Natural killer cell treated with Interleukin-12 subunit alpha and Interleukin-12 subunit beta and Interleukin-15 and Interleukin-18, amount 100 ng/mL, for 72 hours (primary cell): ENCODE measurements around the gene CCDC91. TPM values are rescaled to one million over a fixed set of nuclear protein-coding genes. Genes with fewer than 3 reads are reported as not detected.
A peak's percentile ranks its signal among the peaks of the same experiment; 100 is the strongest.
"Not testable (repeated sequence)": the region's sequence is repeated elsewhere in the genome, so short reads cannot be mapped to it uniquely, and the experiment has no call there.

Experiments
- ATAC-seq, 2 donors: fragments of 150-1000 bp; cut with Tn5 transposase in 1 of 2; sonication (Bioruptor Pico), chemical (Tn5 transposase) in 1 of 2; 2 replicates each; pipeline ENCODE4 v1.10.0; 2021
- DNase-seq: peaks from one replicate; pipeline ENCODE4 v3.0.0; 2022; ENCODE audit warnings: low spot score
- H3K27ac Mint-ChIP-seq, 2 donors: 1 replicate in 1 of 2; 2 replicates in 1 of 2; pipeline ENCODE4 v1.8.0; 2022; ENCODE audit warnings: mixed read lengths in 2 of 2, mild to moderate bottlenecking in 1 of 2, moderate library complexity in 1 of 2
- H3K27me3 Mint-ChIP-seq, 2 donors: 1 replicate in 1 of 2; 2 replicates in 1 of 2; pipeline ENCODE4 v1.8.0; 2022; ENCODE audit warnings: mixed read lengths in 2 of 2
- H3K36me3 Mint-ChIP-seq: one replicate; pipeline ENCODE4 v1.8.0; 2022; ENCODE audit warnings: mixed read lengths
- H3K4me1 Mint-ChIP-seq, 2 donors: 1 replicate in 1 of 2; 2 replicates in 1 of 2; pipeline ENCODE4 v1.8.0; 2022; ENCODE audit warnings: low read depth in 2 of 2, mixed read lengths in 2 of 2, mild to moderate bottlenecking in 1 of 2
- H3K4me3 Mint-ChIP-seq: one replicate; pipeline ENCODE4 v1.8.0; 2022; ENCODE audit warnings: mixed read lengths
- H3K9me3 Mint-ChIP-seq: 2 replicates; pipeline ENCODE4 v1.8.0; 2022; ENCODE audit warnings: mixed read lengths
- total RNA-seq, 2 donors: library from RNA; stranded (reverse); gene quantifications; one replicate each; pipeline ENCODE4 v1.2.3, GENCODE V29; 2022

The CCDC91 gene
- total RNA-seq, 2 donors from 2014 or later = 21.7 to 44.6 TPM

DNA sequence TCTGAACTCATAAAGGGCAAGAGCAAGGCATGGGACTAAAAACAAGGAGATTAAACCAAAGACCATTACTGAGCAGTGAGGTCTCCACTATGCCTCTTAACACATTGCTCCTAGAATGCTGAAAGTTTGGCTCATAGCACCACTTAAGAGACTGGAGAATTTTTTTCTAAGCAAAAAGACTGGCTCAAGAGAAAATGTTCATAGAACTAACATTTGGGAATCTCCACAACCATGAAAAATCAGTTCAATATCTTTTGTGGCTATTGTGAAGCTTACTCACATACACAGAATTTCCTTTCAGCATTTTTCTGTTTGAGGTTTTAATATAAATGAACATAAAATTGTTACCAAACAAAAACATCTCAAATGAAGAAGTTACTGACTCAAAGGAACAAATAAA lies 255.8 kb downstream of the CCDC91 start:
- Mint-ChIP-seq H3K27ac (no peak overlapping the region), H3K4me1 (no peaks in the 10 kb centered on the region), H3K4me3 (no peak overlapping the region), H3K27me3 (no peaks in the 10 kb centered on the region), H3K9me3 (no peaks in the 10 kb centered on the region), H3K36me3 (no peaks in the 10 kb centered on the region)
- DNase-seq (no peak), ATAC-seq (no peak)

DNA sequence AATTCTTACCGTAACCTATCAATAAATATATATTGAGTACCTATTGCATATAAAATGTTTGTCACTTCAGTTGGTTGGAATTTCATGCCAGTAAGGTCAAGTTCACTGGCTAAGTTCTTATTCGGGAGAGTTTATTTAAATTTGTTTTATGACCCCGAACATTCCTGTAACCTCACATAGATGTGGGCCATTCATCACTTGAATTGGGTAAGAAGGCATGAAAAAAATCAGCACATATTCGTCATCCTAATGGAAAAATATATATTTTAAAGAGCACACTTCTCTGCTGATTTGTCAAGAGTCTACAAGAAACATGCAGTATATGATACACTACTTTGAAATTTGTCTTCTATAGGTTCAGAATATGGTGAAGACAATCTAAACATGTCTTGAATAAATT lies 263.4 kb downstream of the CCDC91 start:
- Mint-ChIP-seq H3K27me3 (no peaks in the 10 kb centered on the region), H3K4me1 (peaks cover 0 to 8% of the 10 kb centered on the region in 2 donors), H3K9me3 (no peaks in the 10 kb centered on the region), H3K4me3 (no peak overlapping the region), H3K36me3 (peaks cover 21% of the 10 kb centered on the region), H3K27ac (no peak overlapping the region)
- DNase-seq (no peak), ATAC-seq (no peak)

DNA sequence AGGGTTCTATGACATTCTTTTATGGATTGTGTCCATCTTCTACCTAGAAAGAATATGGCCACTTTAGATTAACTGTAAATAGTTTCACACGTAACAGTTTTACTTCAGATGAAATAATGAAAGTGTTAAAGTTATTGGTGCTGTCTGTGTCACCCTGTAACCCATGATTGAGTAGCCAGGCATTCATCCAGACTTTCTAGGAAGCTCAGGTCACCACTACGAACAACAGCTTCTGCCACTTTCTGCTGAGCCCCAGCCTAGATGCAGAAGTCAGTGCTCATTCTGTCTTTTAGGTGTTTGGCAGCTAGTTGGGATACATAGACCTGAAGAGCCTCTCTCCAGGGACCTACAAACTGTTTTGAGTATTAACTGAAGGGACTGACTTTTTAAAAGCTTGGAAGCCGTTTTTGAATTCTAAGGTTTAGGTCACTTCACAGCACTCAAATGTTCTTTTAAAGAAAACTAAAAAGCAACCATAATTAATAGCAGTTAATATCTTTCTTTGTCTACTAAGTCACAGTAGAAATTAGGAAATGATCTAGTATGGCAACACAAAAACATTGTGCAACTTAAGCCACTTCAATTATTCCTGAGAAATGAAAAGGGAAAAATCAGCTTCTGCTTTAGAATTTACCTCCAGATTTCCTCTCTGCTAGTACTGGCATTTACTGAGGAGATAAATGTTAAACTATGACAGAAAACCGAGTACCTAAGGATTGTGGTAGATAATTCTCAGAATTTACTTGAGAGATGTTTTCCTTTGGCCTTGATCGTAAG lies 266.9 kb downstream of the CCDC91 start:
- H3K4me1 Mint-ChIP-seq = peaks cover 3 to 8% of the 10 kb centered on the region in 2 donors
- DNase-seq (no peak), ATAC-seq (no peak)
- H3K36me3 Mint-ChIP-seq = peaks cover 29% of the 10 kb centered on the region
- no peaks in the 10 kb centered on the region for H3K27me3 Mint-ChIP-seq
- H3K27ac Mint-ChIP-seq = peak overlapping the region in 1 of 2 donors; percentile 3
- no peaks in the 10 kb centered on the region for H3K9me3 Mint-ChIP-seq
- H3K4me3 Mint-ChIP-seq = no peak overlapping the region

DNA sequence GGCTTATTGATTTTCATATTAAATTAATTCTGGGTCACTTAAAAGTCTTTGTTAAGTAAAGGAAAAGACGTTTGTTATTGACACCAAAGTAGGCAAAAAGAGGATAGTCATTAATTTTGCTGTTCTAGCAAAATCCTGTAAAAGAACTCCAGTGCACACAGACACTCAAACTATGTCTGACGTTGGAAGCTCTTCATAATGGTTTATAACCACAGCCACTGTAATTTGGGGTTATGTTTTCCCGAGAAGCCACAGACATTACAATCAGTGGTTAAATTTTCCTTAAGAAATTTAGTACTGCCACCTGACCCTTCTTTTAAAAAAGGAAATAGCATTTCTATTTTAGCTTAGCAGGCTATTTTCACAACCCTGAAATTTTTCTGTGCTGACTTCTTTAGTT lies 267.5 kb downstream of the CCDC91 start:
- no peak overlapping the region for H3K27ac Mint-ChIP-seq
- H3K27me3 Mint-ChIP-seq = no peaks in the 10 kb centered on the region
- DNase-seq (no peak), ATAC-seq (no peak)
- H3K9me3 Mint-ChIP-seq = no peaks in the 10 kb centered on the region
- H3K36me3 Mint-ChIP-seq = peaks cover 29% of the 10 kb centered on the region
- H3K4me3 Mint-ChIP-seq = no peak overlapping the region
- peaks cover 3 to 8% of the 10 kb centered on the region in 2 donors for H3K4me1 Mint-ChIP-seq

DNA sequence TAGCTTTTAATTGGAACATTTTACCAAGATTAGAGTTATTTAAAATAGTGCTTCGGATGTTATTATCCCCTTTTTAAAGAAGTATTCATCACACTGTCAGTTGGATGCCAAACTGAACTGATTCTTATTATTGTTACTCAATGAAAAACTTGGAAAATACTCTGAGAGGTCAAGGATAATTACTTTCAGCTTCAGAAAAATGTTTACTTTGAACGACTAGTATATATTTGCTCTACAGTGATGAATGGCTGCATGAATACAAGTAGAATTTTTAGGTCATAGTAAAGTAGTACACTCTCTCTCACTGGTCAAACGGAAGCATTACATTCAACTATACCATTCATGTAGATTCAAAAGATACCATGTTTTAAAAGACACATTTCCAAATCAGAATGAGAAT lies 269.2 kb downstream of the CCDC91 start:
- Mint-ChIP-seq H3K27me3 (no peaks in the 10 kb centered on the region), H3K27ac (no peak overlapping the region), H3K9me3 (no peaks in the 10 kb centered on the region), H3K36me3 (peaks cover 36% of the 10 kb centered on the region), H3K4me1 (peaks cover 3 to 8% of the 10 kb centered on the region in 2 donors), H3K4me3 (no peak overlapping the region)
- ATAC-seq = no peak
- DNase-seq = no peak

DNA sequence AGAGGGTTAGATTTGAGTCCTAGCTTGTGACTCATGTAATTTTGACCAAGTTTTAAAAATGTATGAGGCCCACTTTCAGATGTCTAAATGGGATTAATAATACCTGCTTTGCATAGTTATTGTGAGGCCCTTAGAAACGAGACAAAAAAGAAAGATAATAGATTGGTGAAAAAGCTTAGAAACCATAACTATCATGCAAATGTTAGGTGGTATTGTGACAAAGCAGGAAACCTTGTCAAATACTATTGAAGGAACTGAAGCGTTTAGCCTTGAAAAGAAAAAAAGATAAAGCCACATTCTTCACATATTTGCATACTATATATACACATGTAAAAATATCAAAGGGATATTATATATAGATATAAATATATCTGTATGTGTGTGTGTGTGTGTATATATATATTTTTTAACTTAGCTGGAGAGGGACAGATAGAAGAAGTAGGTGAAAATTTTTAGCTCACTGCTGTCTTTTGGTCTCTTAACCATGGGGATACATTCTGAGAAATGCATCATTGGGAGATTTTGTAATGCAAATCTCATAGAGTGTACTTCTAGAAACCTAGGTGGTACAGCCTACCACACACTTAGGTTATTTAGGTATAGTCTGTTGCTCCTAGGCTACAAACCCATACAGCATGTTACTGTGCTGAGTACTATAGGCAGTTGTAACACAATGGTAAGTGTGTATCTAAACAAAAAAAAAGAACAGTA lies 270.3 kb downstream of the CCDC91 start:
- Mint-ChIP-seq H3K36me3 (peaks cover 34% of the 10 kb centered on the region), H3K9me3 (no peaks in the 10 kb centered on the region), H3K27me3 (no peaks in the 10 kb centered on the region), H3K4me3 (no peak overlapping the region), H3K4me1 (peaks cover 3 to 8% of the 10 kb centered on the region in 2 donors), H3K27ac (no peak overlapping the region)
- DNase-seq = no peak
- no peak for ATAC-seq

GRCh38 chr12:28463396-28463795 lies 273.1 kb downstream of the CCDC91 start:
- DNase-seq (no peak), ATAC-seq (no peak)
- Mint-ChIP-seq H3K27me3 (no peaks in the 10 kb centered on the region), H3K27ac (no peak overlapping the region), H3K9me3 (peaks cover 3% of the 10 kb centered on the region), H3K4me3 (no peak overlapping the region), H3K4me1 (peaks cover 0 to 3% of the 10 kb centered on the region in 2 donors), H3K36me3 (peaks cover 45% of the 10 kb centered on the region)

- peaks cover 28% of the 10 kb centered on the region for H3K36me3 Mint-ChIP-seq
- H3K27ac Mint-ChIP-seq, H3K4me3 Mint-ChIP-seq, ATAC-seq, H3K27me3 Mint-ChIP-seq, H3K9me3 Mint-ChIP-seq, H3K4me1 Mint-ChIP-seq, DNase-seq: not testable (repeated sequence)
Measured at GRCh38 chr12:28471762-28472161, 281.5 kb downstream of the CCDC91 start.

GRCh38 chr12:28476206-28476605 lies 285.9 kb downstream of the CCDC91 start:
- H3K36me3 Mint-ChIP-seq = peaks cover 26% of the 10 kb centered on the region
- not testable (repeated sequence) for H3K4me3 Mint-ChIP-seq, H3K9me3 Mint-ChIP-seq, ATAC-seq, H3K27ac Mint-ChIP-seq, H3K4me1 Mint-ChIP-seq, DNase-seq, H3K27me3 Mint-ChIP-seq

- H3K9me3 Mint-ChIP-seq, H3K27me3 Mint-ChIP-seq, H3K4me1 Mint-ChIP-seq, H3K27ac Mint-ChIP-seq, ATAC-seq, DNase-seq, H3K4me3 Mint-ChIP-seq: not testable (repeated sequence)
- H3K36me3 Mint-ChIP-seq = peaks cover 35% of the 10 kb centered on the region
Measured at GRCh38 chr12:28479097-28479496, 288.8 kb downstream of the CCDC91 start.

- Mint-ChIP-seq H3K4me1 (no peaks in the 10 kb centered on the region), H3K27ac (no peak overlapping the region), H3K9me3 (no peaks in the 10 kb centered on the region), H3K27me3 (no peaks in the 10 kb centered on the region), H3K36me3 (peaks cover 30% of the 10 kb centered on the region), H3K4me3 (no peak overlapping the region)
- DNase-seq (no peak), ATAC-seq (no peak)
Measured at GRCh38 chr12:28479683-28480082, 289.4 kb downstream of the CCDC91 start.

GRCh38 chr12:28484156-28484555 lies 293.9 kb downstream of the CCDC91 start:
- Mint-ChIP-seq H3K27me3 (no peaks in the 10 kb centered on the region), H3K4me3 (no peak overlapping the region), H3K27ac (no peak overlapping the region), H3K9me3 (no peaks in the 10 kb centered on the region), H3K36me3 (peaks cover 9% of the 10 kb centered on the region), H3K4me1 (no peaks in the 10 kb centered on the region)
- ATAC-seq (no peak), DNase-seq (no peak)

- Mint-ChIP-seq H3K4me1 (no peaks in the 10 kb centered on the region), H3K36me3 (peaks cover 9% of the 10 kb centered on the region), H3K27me3 (no peaks in the 10 kb centered on the region), H3K27ac (no peak overlapping the region), H3K9me3 (no peaks in the 10 kb centered on the region), H3K4me3 (no peak overlapping the region)
- ATAC-seq (no peak), DNase-seq (no peak)
Measured at GRCh38 chr12:28486521-28486920, 296.3 kb downstream of the CCDC91 start.

- no peaks in the 10 kb centered on the region for H3K4me1 Mint-ChIP-seq
- no peaks in the 10 kb centered on the region for H3K9me3 Mint-ChIP-seq
- H3K36me3 Mint-ChIP-seq = no peaks in the 10 kb centered on the region
- DNase-seq (no peak), ATAC-seq (no peak)
- no peaks in the 10 kb centered on the region for H3K27me3 Mint-ChIP-seq
- H3K4me3 Mint-ChIP-seq = no peak overlapping the region
- H3K27ac Mint-ChIP-seq = no peak overlapping the region
Measured at GRCh38 chr12:28489246-28489645, 299.0 kb downstream of the CCDC91 start.
